Measurements from ENCODE around the gene FAM222B. TPM values are rescaled to one million over a fixed set of nuclear protein-coding genes. Genes with fewer than 3 reads are reported as not detected.

The FAM222B gene
- total and polyA plus RNA-seq, 2 donors (not counting 1 experiment from before 2014, with no cell fraction given), result 10.8 to 23.1 TPM

GRCh38 chr17:28871056-28871579, 28.5 kb upstream of the FAM222B start:
- Mint-ChIP-seq H3K27me3 (no peaks in the 10 kb centered on the region), H3K27ac (peak overlapping the region; percentile 97), H3K4me1 (peaks cover 23% of the 10 kb centered on the region), H3K9me3 (ENCODE audit: insufficient read depth) (no peaks in the 10 kb centered on the region), H3K4me3 (peak overlapping the region; percentile 68)
- intact Hi-C loops (cut with micrococcal nuclease), result loop anchor here (2.0 kb wide), 1 partner anchor 18 kb away; no protein-coding TSS in a partner anchor
- Histone ChIP-seq H2AFZ (ENCODE audit: insufficient read depth, low read depth, low read length, poor library complexity, severe bottlenecking) (peak overlapping the region; percentile 95), H3K4me2 (replicated peaks; ENCODE audit: low read depth, low read length, poor library complexity, severe bottlenecking) (peak overlapping the region; percentile 59), H3K4me3 (ENCODE audit: control extremely low read depth in 1 of 5, extremely low read depth in 1 of 5, insufficient read depth in 1 of 5, low read depth in 2 of 5, low read length in 4 of 5) (no peak overlapping the region), H3K79me2 (ENCODE audit: control insufficient read depth, insufficient read depth, low read length) (no peaks in the 10 kb centered on the region), H3K9me3 (ENCODE audit: control extremely low read depth in 1 of 3, control insufficient read depth in 2 of 3, insufficient read depth in 1 of 3, low read length in 2 of 3) (no peaks in the 10 kb centered on the region), H4K20me1 (ENCODE audit: control insufficient read depth, insufficient read depth, low read length, poor library complexity, severe bottlenecking) (no peaks in the 10 kb centered on the region), H3K36me3 (replicated peaks in 1 of 2; ENCODE audit: control extremely low read depth in 1 of 2, control insufficient read depth in 1 of 2, extremely low read depth in 1 of 2, insufficient read depth in 2 of 2, low read length in 1 of 2) (no peaks in the 10 kb centered on the region), H3K27ac (ENCODE audit: low read length in 2 of 2) (peak overlapping the region; percentile 65 to 90), H3K27me3 (replicated peaks in 1 of 4; ENCODE audit: control extremely low read depth in 1 of 4, control insufficient read depth in 3 of 4, insufficient read depth in 4 of 4, low read length in 3 of 4) (no peaks in the 10 kb centered on the region), H3K4me1 (ENCODE audit: control insufficient read depth in 2 of 2, insufficient read depth in 2 of 2, low read length in 2 of 2) (peaks cover 13 to 23% of the 10 kb centered on the region in 2 donors), H3K9ac (ENCODE audit: low read length) (peak overlapping the region; percentile 48)
- ATAC-seq (ENCODE audit: low read depth), result peak; percentile 99
- ChIA-PET CTCF (interaction anchor here (0.9 to 2.7 kb wide), 10 partner anchors 18 to 144 kb away, joined by 3 to 18 read pairs (median 7); partner anchors contain the start of genes DHRS13 and FLOT2), POLR2A (interaction anchor here (0.6 to 1.5 kb wide), 12 partner anchors 11 to 189 kb away, joined by 3 to 14 read pairs (median 4); partner anchors contain the start of genes FAM222B and TLCD1)
- WGBS (ENCODE audit: insufficient coverage), result 16% methylated on average over 5 of the region's 6 CpGs
- DNase-seq, result peak; percentile 68
- TF ChIP-seq EZH2 (IDR thresholded peaks at IDR 0.05; ENCODE audit: borderline replicate concordance, insufficient read depth, low read depth, low read length, poor library complexity, severe bottlenecking), result no peak
- TF ChIP-seq CTCF (IDR thresholded peaks at IDR 0.05), result no peak

- Histone ChIP-seq H3K27me3 (replicated peaks in 1 of 4; ENCODE audit: control extremely low read depth in 1 of 4, control insufficient read depth in 3 of 4, insufficient read depth in 4 of 4, low read length in 3 of 4) (no peaks in the 10 kb centered on the region), H2AFZ (ENCODE audit: insufficient read depth, low read depth, low read length, poor library complexity, severe bottlenecking) (no peak overlapping the region), H3K4me2 (replicated peaks; ENCODE audit: low read depth, low read length, poor library complexity, severe bottlenecking) (no peak overlapping the region), H3K36me3 (replicated peaks in 1 of 2; ENCODE audit: control extremely low read depth in 1 of 2, control insufficient read depth in 1 of 2, extremely low read depth in 1 of 2, insufficient read depth in 2 of 2, low read length in 1 of 2) (peaks cover 0 to 3% of the 10 kb centered on the region in 2 experiments), H3K79me2 (ENCODE audit: control insufficient read depth, insufficient read depth, low read length) (no peaks in the 10 kb centered on the region), H3K9ac (ENCODE audit: low read length) (no peak overlapping the region), H4K20me1 (ENCODE audit: control insufficient read depth, insufficient read depth, low read length, poor library complexity, severe bottlenecking) (no peaks in the 10 kb centered on the region), H3K4me1 (ENCODE audit: control insufficient read depth in 2 of 2, insufficient read depth in 2 of 2, low read length in 2 of 2) (peaks cover 13 to 35% of the 10 kb centered on the region in 2 donors), H3K9me3 (ENCODE audit: control extremely low read depth in 1 of 3, control insufficient read depth in 2 of 3, insufficient read depth in 1 of 3, low read length in 2 of 3) (no peaks in the 10 kb centered on the region), H3K27ac (ENCODE audit: low read length in 2 of 2) (no peak overlapping the region), H3K4me3 (ENCODE audit: control extremely low read depth in 1 of 5, extremely low read depth in 1 of 5, insufficient read depth in 1 of 5, low read depth in 2 of 5, low read length in 4 of 5) (no peak overlapping the region)
- intact Hi-C loops (cut with micrococcal nuclease), result loop anchor here (5.0 kb wide), 1 partner anchor 35 kb away; the partner anchor contains the start of gene DHRS13
- H3K9me3 Mint-ChIP-seq (ENCODE audit: insufficient read depth), result no peaks in the 10 kb centered on the region
- DNase-seq (no peak), ATAC-seq (ENCODE audit: low read depth) (no peak)
- ChIA-PET CTCF (no interaction called here), POLR2A (no interaction called here)
- TF ChIP-seq EZH2 (IDR thresholded peaks at IDR 0.05; ENCODE audit: borderline replicate concordance, insufficient read depth, low read depth, low read length, poor library complexity, severe bottlenecking) (no peak), CTCF (IDR thresholded peaks at IDR 0.05) (no peak)
- H3K4me3 Mint-ChIP-seq, result no peak overlapping the region
- H3K27me3 Mint-ChIP-seq, result no peaks in the 10 kb centered on the region
- WGBS (ENCODE audit: insufficient coverage), result 100% methylated on average over 4 of the region's 7 CpGs
- peaks cover 26% of the 10 kb centered on the region for H3K4me1 Mint-ChIP-seq
- H3K27ac Mint-ChIP-seq, result no peak overlapping the region
These were observed 24.7 kb upstream of the FAM222B start for GRCh38 chr17:28867276-28867675.
